Smooth muscle cell (in vitro differentiated cells): Measurements from ENCODE around the gene FANK1. TPM values are rescaled to one million over a fixed set of nuclear protein-coding genes. Genes with fewer than 3 reads are reported as not detected.

Experiments
- DNase-seq: peaks from one replicate; lab custom pipeline; 2025; ENCODE audit not compliant: unreplicated experiment; lab: John Stamatoyannopoulos, UW
- H2AFZ ChIP-seq: fragments of 200-600 bp; sonication (generic); 2 replicates; pipeline ENCODE4 v1.6.0; 2016; ENCODE audit warnings: antibody characterized with exemption, low read depth, mild to moderate bottlenecking
- H3F3A ChIP-seq: fragments of 200-600 bp; sonication (generic); 2 replicates; pipeline ENCODE4 v1.6.0; 2017; ENCODE audit warnings: antibody characterized with exemption, low read depth
- H3K27ac ChIP-seq: fragments of 200-600 bp; sonication (generic); 2 replicates; pipeline ENCODE4 v1.5.1; 2016; ENCODE audit warnings: low read depth, mild to moderate bottlenecking
- H3K27me3 ChIP-seq: fragments of 200-600 bp; sonication (generic); 2 replicates; pipeline ENCODE4 v1.6.1; 2016; ENCODE audit warnings: low read depth, mild to moderate bottlenecking
- H3K36me3 ChIP-seq: fragments of 200-600 bp; sonication (generic); 2 replicates; pipeline ENCODE4 v1.5.1; 2016; ENCODE audit warnings: low read depth
- H3K4me1 ChIP-seq: fragments of 200-600 bp; sonication (generic); 2 replicates; pipeline ENCODE4 v1.5.1; 2016; ENCODE audit warnings: low read depth
- H3K4me2 ChIP-seq: fragments of 200-600 bp; sonication (generic); 2 replicates; pipeline ENCODE4 v1.6.0; 2016; ENCODE audit warnings: mild to moderate bottlenecking
- H3K4me3 ChIP-seq: fragments of 200-600 bp; sonication (generic); 2 replicates; pipeline ENCODE4 v1.5.1; 2016; ENCODE audit warnings: mild to moderate bottlenecking
- H3K79me2 ChIP-seq: fragments of 200-600 bp; sonication (generic); 2 replicates; pipeline ENCODE4 v1.6.0; 2016; ENCODE audit warnings: low read depth, mild to moderate bottlenecking
- H3K9ac ChIP-seq: fragments of 200-600 bp; sonication (generic); 2 replicates; pipeline ENCODE4 v1.6.0; 2016; ENCODE audit warnings: low read depth
- H3K9me3 ChIP-seq: fragments of 200-600 bp; sonication (generic); replicated peaks from 2 replicates; pipeline ENCODE4 v1.5.1; 2016; ENCODE audit warnings: low read depth
- H4K20me1 ChIP-seq: fragments of 200-600 bp; sonication (generic); 2 replicates; pipeline ENCODE4 v1.6.0; 2016; ENCODE audit warnings: low read depth
- CTCF ChIP-seq: fragments of 200-600 bp; sonication (generic); IDR thresholded peaks from 2 replicates; pipeline ENCODE4 v1.5.1; 2017; ENCODE audit warnings: borderline replicate concordance, mild to moderate bottlenecking, antibody characterized with exemption; ENCODE audit not compliant: insufficient read depth, poor library complexity, severe bottlenecking
- WGBS: methylation state at CpG from one replicate; pipeline ENCODE4 v1.1.7; 2016; ENCODE audit warnings: low lambda C conversion rate; 5-methylcytosine and 5-hydroxymethylcytosine counted together
- polyA plus RNA-seq: library from polyadenylated mRNA; unstranded; fragments of >200 nt; fragmentation: Nextera tagmentation; extraction: Ambion mirVana; gene quantifications from 2 replicates; pipeline ENCODE4 v1.2.1, GENCODE V29; 2016
- total RNA-seq: library from RNA; depleted of rRNA; stranded (reverse); fragments of >200 nt; gene quantifications from 2 replicates; pipeline ENCODE4 v1.2.3, GENCODE V29; 2014

The FANK1 gene
- total and polyA plus RNA-seq, 2 experiments from 2014 or later: 5.8 to 6.6 TPM

GRCh38 chr10:125989791-125990190 lies 93.4 kb downstream of the FANK1 start:
- Histone ChIP-seq H2AFZ (no peak overlapping the region), H3K36me3 (no peaks in the 10 kb centered on the region), H3F3A (no peaks in the 10 kb centered on the region), H3K27ac (no peak overlapping the region), H3K27me3 (no peaks in the 10 kb centered on the region), H3K9ac (no peak overlapping the region), H3K79me2 (no peaks in the 10 kb centered on the region), H3K4me3 (no peak overlapping the region), H3K4me2 (no peak overlapping the region), H3K9me3 (no peaks in the 10 kb centered on the region), H4K20me1 (no peaks in the 10 kb centered on the region), H3K4me1 (peaks cover 8% of the 10 kb centered on the region)
- TF ChIP-seq CTCF: no peak
- no peak for DNase-seq
- 97% methylated on average over 5 of the region's 5 CpGs for WGBS

GRCh38 chr10:125990974-125991373 lies 94.6 kb downstream of the FANK1 start:
- Histone ChIP-seq H3F3A (no peaks in the 10 kb centered on the region), H3K27ac (no peak overlapping the region), H3K4me2 (no peak overlapping the region), H2AFZ (no peak overlapping the region), H3K4me1 (peaks cover 7% of the 10 kb centered on the region), H3K9me3 (no peaks in the 10 kb centered on the region), H3K9ac (no peak overlapping the region), H3K4me3 (no peak overlapping the region), H3K36me3 (no peaks in the 10 kb centered on the region), H3K27me3 (no peaks in the 10 kb centered on the region), H4K20me1 (no peaks in the 10 kb centered on the region), H3K79me2 (no peaks in the 10 kb centered on the region)
- TF ChIP-seq CTCF: no peak
- DNase-seq: no peak
- 97% methylated on average over 2 of the region's 2 CpGs for WGBS

- H3K36me3 ChIP-seq: no peaks in the 10 kb centered on the region
- no peak for DNase-seq
- H3K9me3 ChIP-seq: no peaks in the 10 kb centered on the region
- WGBS: 95% methylated on average over 1 of the region's 1 CpG
- H3K27me3 ChIP-seq: no peaks in the 10 kb centered on the region
- no peaks in the 10 kb centered on the region for H4K20me1 ChIP-seq
- no peak overlapping the region for H3K4me3 ChIP-seq
- H3K27ac ChIP-seq: no peak overlapping the region
- H3K4me2 ChIP-seq: no peak overlapping the region
- H3K9ac ChIP-seq: no peak overlapping the region
- peaks cover 7% of the 10 kb centered on the region for H3K4me1 ChIP-seq
- no peaks in the 10 kb centered on the region for H3F3A ChIP-seq
- no peak overlapping the region for H2AFZ ChIP-seq
- no peaks in the 10 kb centered on the region for H3K79me2 ChIP-seq
- TF ChIP-seq CTCF: no peak
Observed at GRCh38 chr10:125991392-125991791, 95.0 kb downstream of the FANK1 start.

GRCh38 chr10:125992254-125992653 lies 95.9 kb downstream of the FANK1 start:
- H2AFZ ChIP-seq: no peak overlapping the region
- H3K27me3 ChIP-seq: no peaks in the 10 kb centered on the region
- H3K9me3 ChIP-seq: no peaks in the 10 kb centered on the region
- H3K4me3 ChIP-seq: no peak overlapping the region
- H3F3A ChIP-seq: no peaks in the 10 kb centered on the region
- no peaks in the 10 kb centered on the region for H3K79me2 ChIP-seq
- no peak for TF ChIP-seq CTCF
- no peak overlapping the region for H3K27ac ChIP-seq
- H3K9ac ChIP-seq: no peak overlapping the region
- H3K4me2 ChIP-seq: no peak overlapping the region
- DNase-seq: no peak
- H3K36me3 ChIP-seq: no peaks in the 10 kb centered on the region
- H4K20me1 ChIP-seq: no peaks in the 10 kb centered on the region
- 86% methylated on average over 7 of the region's 7 CpGs for WGBS
- H3K4me1 ChIP-seq: peaks cover 7% of the 10 kb centered on the region
